ENCODE data around the gene POTEF.
"Not testable (repeated sequence)": the region's sequence is repeated elsewhere in the genome, so short reads cannot be mapped to it uniquely, and the experiment has no call there.

Gene POTEF

GRCh38 chr2:130102597-130103363 is 26.2 kb downstream of the POTEF start:
- DNase-seq: not testable (repeated sequence)

GRCh38 chr2:130062645-130063044 is 66.4 kb downstream of the POTEF start:
- not testable (repeated sequence) for DNase-seq

GRCh38 chr2:130059982-130060381 is 69.0 kb downstream of the POTEF start:
- not testable (repeated sequence) for DNase-seq

GRCh38 chr2:130056336-130056735 is 72.7 kb downstream of the POTEF start:
- DNase-seq: not testable (repeated sequence)

GRCh38 chr2:130053217-130053911 is 75.7 kb downstream of the POTEF start:
- DNase-seq: not testable (repeated sequence)

GRCh38 chr2:130052376-130052775 is 76.6 kb downstream of the POTEF start:
- DNase-seq: not testable (repeated sequence)

GRCh38 chr2:130048422-130048821 is 80.6 kb downstream of the POTEF start:
- DNase-seq: not testable (repeated sequence)

GRCh38 chr2:130038265-130038603 is 90.8 kb downstream of the POTEF start:
- not testable (repeated sequence) for DNase-seq

- DNase-seq: not testable (repeated sequence)
Measured at GRCh38 chr2:130025931-130026330, 103.1 kb downstream of the POTEF start.

Measured in NCI-H1694 treated with DMSO at 0.1 percent for 48 hours (cell line).